Adrenal gland (tissue), 12 donors: ENCODE data around the gene RBPJL. TPM values are rescaled to one million over a fixed set of nuclear protein-coding genes. Genes with fewer than 3 reads are reported as not detected.
A peak's percentile ranks its signal among the peaks of the same experiment; 100 is the strongest.

Source experiments
- DNase-seq, 7 donors: peaks; one replicate each; pipeline ENCODE4 v3.0.0-alpha.2; 2019 to 2020
- H3K27ac ChIP-seq, 5 donors: fragments of 200-600 bp; sonication (generic) in 4 of 5; 1 replicate in 3 of 5; 2 replicates in 2 of 5; pipeline versions ENCODE4 v1.5.1 to v1.8.0; 2016 to 2020; ENCODE audit warnings: mild to moderate bottlenecking in 1 of 5
- H3K27me3 ChIP-seq: fragments of 200-600 bp; 2 replicates; pipeline ENCODE4 v1.8.0; 2021
- H3K36me3 ChIP-seq, 2 donors: fragments of 200-600 bp; replicated peaks in 1 of 2; 1 replicate in 1 of 2; 2 replicates in 1 of 2; pipeline versions ENCODE4 v1.5.1 to v1.8.0; 2018 to 2022
- H3K4me1 ChIP-seq, 2 donors: fragments of 200-600 bp; replicated peaks in 1 of 2; 1 replicate in 1 of 2; 2 replicates in 1 of 2; pipeline versions ENCODE4 v1.5.1 to v1.8.0; 2018 to 2021
- H3K4me3 ChIP-seq, 4 donors: fragments of 200-600 bp; sonication (generic) in 3 of 4; one replicate each; pipeline ENCODE4 v1.5.1; 2016 to 2018
- H3K9me3 ChIP-seq, 3 donors: fragments of 200-600 bp; sonication (generic) in 1 of 3; replicated peaks in 1 of 3; 1 replicate in 2 of 3; 2 replicates in 1 of 3; pipeline versions ENCODE4 v1.5.1 to v1.8.0; 2016 to 2021
- CTCF ChIP-seq, 6 experiments: fragments of 450-650 bp in 4 of 6; fragments of 200-600 bp in 2 of 6; sonication (generic) in 1 of 6; IDR thresholded peaks; 1 replicate in 5 of 6; 2 replicates in 1 of 6; pipeline versions ENCODE4 v1.5.1 to v1.8.0; 2016 to 2021; ENCODE audit warnings: antibody characterized with exemption in 6 of 6, mild to moderate bottlenecking in 2 of 6, moderate library complexity in 1 of 6
- POLR2A ChIP-seq, 2 donors: fragments of 450-650 bp; IDR thresholded peaks; one replicate each; pipeline ENCODE4 v1.6.1; 2017; ENCODE audit warnings: antibody characterized with exemption in 2 of 2, mild to moderate bottlenecking in 2 of 2, moderate library complexity in 1 of 2
- WGBS, 4 donors: extraction: QIAGEN DNeasy Blood & Tissue Kit in 2 of 4; methylation state at CpG; one replicate each; pipeline versions ENCODE4 v1.1.5 to v1.1.7; 2013 to 2017; 5-methylcytosine and 5-hydroxymethylcytosine counted together
- intact Hi-C, 2 donors: fragments of 100-400 bp; cut with DNase I; formaldehyde crosslinking; loops; one replicate each; pipeline versions ENCODE4 v1.14.1 to v1.15.0; 2022 to 2023
- polyA plus RNA-seq, 3 donors: library from polyadenylated mRNA; stranded (reverse); fragments of 200-250 nt in 2 of 3; fragments of 350-450 nt in 1 of 3; fragmentation: Illumina TruSeq in 1 of 3; extraction: RNeasy Lipid Tissue Mini Kit (QIAGEN cat#74804) in 1 of 3; gene quantifications; one replicate each; pipeline ENCODE4 v1.2.3, GENCODE V29; 2013 to 2014
- total RNA-seq, 9 donors: library from RNA; depleted of rRNA in 4 of 9; stranded (reverse); fragments of >200 nt in 4 of 9; fragments of 120-200 nt in 1 of 9; fragmentation: NEBNext Ultra II Directional in 1 of 9; extraction: Animal tissue kit (Norgen Biotek cat#: 25700) in 1 of 9; gene quantifications; one replicate each; pipeline versions ENCODE4 v1.1.0 to v1.2.4, GENCODE V29; 2013 to 2023
- donor health status: healthy with polysubstance abuse.
- donor health status: Bipolar disorder and iron deficiency.
- donor health status: DM: yes; HTN: yes; CAD: no.
- donor health status: DM: no; HTN: no; CAD: no.
- donor health status: DM: no; HTN: no; CAD: no.
- donor health status: DM: yes; HTN: yes; CAD: no.

The RBPJL gene
- total and polyA plus RNA-seq, 12 donors = 0.03 to 0.06 TPM; not detected in 10

DNA sequence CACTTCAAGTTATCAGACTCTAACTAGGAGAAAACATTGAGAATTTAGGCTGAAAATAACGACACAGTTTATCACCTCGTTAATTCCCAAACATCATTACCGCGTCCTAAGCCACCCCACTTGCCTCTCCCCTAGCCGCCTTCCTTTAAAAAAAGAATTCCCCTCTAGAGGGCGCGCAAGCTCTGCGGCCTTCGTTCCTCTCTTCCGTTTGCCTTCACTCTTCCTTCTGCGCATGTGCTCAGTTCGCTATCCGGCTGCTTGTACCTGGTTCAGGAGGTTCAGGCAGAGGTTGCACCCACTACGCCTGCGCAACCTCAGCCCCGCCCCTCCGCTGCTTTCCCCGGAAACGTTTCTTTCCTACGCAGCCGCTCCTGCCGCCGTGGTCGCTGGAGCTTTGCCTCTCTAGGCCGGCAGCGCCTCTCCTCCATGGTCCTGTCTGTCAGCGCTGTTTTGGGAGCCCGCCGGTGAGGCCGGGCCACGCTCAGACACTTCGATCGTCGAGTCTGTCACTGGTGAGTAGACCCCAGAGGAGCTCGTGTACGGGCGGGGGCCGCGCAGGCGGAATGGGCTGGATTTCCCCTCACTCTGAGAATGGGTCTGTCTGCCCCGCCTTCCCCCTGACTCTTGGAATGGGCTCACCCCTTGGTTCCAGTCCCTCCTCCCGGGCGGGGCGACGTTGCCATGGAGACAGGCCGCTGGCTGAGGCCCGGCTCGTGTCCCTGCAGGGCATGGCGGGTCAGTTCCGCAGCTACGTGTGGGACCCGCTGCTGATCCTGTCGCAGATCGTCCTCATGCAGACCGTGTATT, 56.4 kb downstream of the RBPJL start, which contains the start of gene SYS1:
TSS of gene SYS1 (plus strand) at position 353 of the 807 bp plus-strand sequence. CDS start at position 729, 376 bp downstream.
- DNase-seq = peak; percentile 99
- Histone ChIP-seq H3K9me3 (no peaks in the 10 kb centered on the region), H3K27me3 (no peaks in the 10 kb centered on the region), H3K27ac (peak within 1 kb of the TSS; percentile 84 to 98 (median 91)), H3K4me3 (peak within 1 kb of the TSS; percentile 46 to 78 (median 56)), H3K4me1 (peaks cover 26 to 35% of the 10 kb centered on the region in 2 donors), H3K36me3 (peaks cover 0 to 22% of the 10 kb centered on the region in 2 donors)
- TF ChIP-seq CTCF (IDR thresholded peaks at IDR 0.05) (peak; percentile 85 to 98 (median 92)), POLR2A (IDR thresholded peaks at IDR 0.05) (peak; percentile 96 to 98)
- intact Hi-C loops = no loop called here
- 0 to 2% (median 0%) methylated on average over 13 to 55 of the region's 55 CpGs for WGBS, 4 donors

GRCh38 chr20:45363611-45364492, 57.2 kb downstream of the RBPJL start:
- H3K4me1 ChIP-seq = peaks cover 17 to 27% of the 10 kb centered on the region in 2 donors
- H3K4me3 ChIP-seq = peak overlapping the region; percentile 46 to 78 (median 56)
- intact Hi-C loops = no loop called here
- H3K9me3 ChIP-seq = no peaks in the 10 kb centered on the region
- 16 to 47% (median 22%) methylated on average over 9 to 23 of the region's 23 CpGs for WGBS, 4 donors
- DNase-seq = peak in 2 of 7 donors; percentile 13 to 18
- no peaks in the 10 kb centered on the region for H3K27me3 ChIP-seq
- no peak for TF ChIP-seq POLR2A (IDR thresholded peaks at IDR 0.05)
- no peak for TF ChIP-seq CTCF (IDR thresholded peaks at IDR 0.05)
- H3K27ac ChIP-seq = peak overlapping the region; percentile 84 to 98 (median 91)
- H3K36me3 ChIP-seq = peaks cover 0 to 23% of the 10 kb centered on the region in 2 donors

GRCh38 chr20:45365444-45365970, 58.9 kb downstream of the RBPJL start:
- no peaks in the 10 kb centered on the region for H3K27me3 ChIP-seq
- WGBS, 4 donors = 84 to 93% (median 86%) methylated on average over 5 of the region's 5 CpGs
- peaks cover 2 to 11% of the 10 kb centered on the region in 2 donors for H3K4me1 ChIP-seq
- intact Hi-C loops = no loop called here
- TF ChIP-seq POLR2A (IDR thresholded peaks at IDR 0.05) (no peak), CTCF (IDR thresholded peaks at IDR 0.05) (no peak)
- H3K36me3 ChIP-seq = peaks cover 0 to 23% of the 10 kb centered on the region in 2 donors
- H3K27ac ChIP-seq = no peak overlapping the region
- H3K4me3 ChIP-seq = no peak overlapping the region
- peak in 1 of 7 donors; percentile 25 for DNase-seq
- H3K9me3 ChIP-seq = no peaks in the 10 kb centered on the region

DNA sequence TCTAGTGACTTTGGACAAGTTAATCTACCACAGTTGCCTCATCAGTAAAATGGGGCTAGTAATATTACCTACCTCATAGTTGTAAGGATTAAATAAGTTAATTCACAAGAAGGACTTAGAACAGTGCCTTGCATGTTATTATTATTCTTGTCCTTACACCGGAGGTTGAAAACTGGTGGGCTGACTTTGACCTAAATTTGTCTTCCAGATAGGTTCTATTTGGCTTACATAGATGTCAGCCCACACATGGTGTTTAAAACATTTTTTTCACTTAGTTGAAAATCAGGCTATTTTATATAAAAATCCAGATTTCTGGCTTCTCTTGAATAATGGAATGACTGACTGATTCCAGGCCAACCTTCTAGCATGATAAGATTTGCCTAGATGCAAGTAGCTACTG, 59.6 kb downstream of the RBPJL start:
- no peak for DNase-seq
- Histone ChIP-seq H3K4me3 (no peak overlapping the region), H3K9me3 (no peaks in the 10 kb centered on the region), H3K27me3 (no peaks in the 10 kb centered on the region), H3K4me1 (peaks cover 0 to 11% of the 10 kb centered on the region in 2 donors), H3K27ac (no peak overlapping the region), H3K36me3 (peaks cover 0 to 23% of the 10 kb centered on the region in 2 donors)
- intact Hi-C loops = no loop called here
- WGBS, 4 donors = 78 to 95% (median 87%) methylated on average over 1 of the region's 1 CpG
- TF ChIP-seq POLR2A (IDR thresholded peaks at IDR 0.05) = no peak
- TF ChIP-seq CTCF (IDR thresholded peaks at IDR 0.05) = no peak
